OCI-LY7 (cell line): ENCODE data around the gene CIAO2B.

ENCODE experiments used
- CTCF ChIP-seq: fragments of 200-600 bp; sonication (generic); conservative IDR thresholded peaks from 2 replicates; pipeline ENCODE4 v1.5.1; 2014; ENCODE audit warnings: mild to moderate bottlenecking, antibody characterized with exemption, low read length, moderate library complexity, mixed read lengths
- EZH2phosphoT487 ChIP-seq: fragments of 200-600 bp; sonication (generic); IDR thresholded peaks from 2 replicates; pipeline ENCODE4 v1.6.1; 2018; ENCODE audit warnings: low read depth, borderline replicate concordance, mild to moderate bottlenecking, mixed run types, antibody characterized with exemption, low read length, moderate library complexity, mixed read lengths

GRCh38 chr16:66886321-66886720 is 47.9 kb downstream of the CIAO2B start:
- TF ChIP-seq EZH2phosphoT487, result no peak
- TF ChIP-seq CTCF, result no peak
